Progenitor cell of endocrine pancreas (in vitro differentiated cells): ENCODE data around the gene TRIM2. TPM values are rescaled to one million over a fixed set of nuclear protein-coding genes. Genes with fewer than 3 reads are reported as not detected.
"Not testable (repeated sequence)": the region's sequence is repeated elsewhere in the genome, so short reads cannot be mapped to it uniquely, and the experiment has no call there.

Source experiments
- DNase-seq: peaks from one replicate; pipeline ENCODE4 v3.0.0; 2021; ENCODE audit warnings: low spot score; ENCODE audit not compliant: unreplicated experiment
- H3K27ac Mint-ChIP-seq: 2 replicates; pipeline ENCODE4 v1.8.0; 2021; ENCODE audit warnings: mild to moderate bottlenecking, moderate library complexity, mixed read lengths
- H3K27me3 Mint-ChIP-seq: 2 replicates; pipeline ENCODE4 v1.8.0; 2021; ENCODE audit warnings: mixed read lengths
- H3K36me3 Mint-ChIP-seq: 2 replicates; pipeline ENCODE4 v1.8.0; 2022; ENCODE audit warnings: mixed read lengths; ENCODE audit not compliant: insufficient read depth
- H3K4me1 Mint-ChIP-seq: 2 replicates; pipeline ENCODE4 v1.8.0; 2021; ENCODE audit warnings: low read depth, mixed read lengths
- H3K4me3 Mint-ChIP-seq: 2 replicates; pipeline ENCODE4 v1.8.0; 2021; ENCODE audit warnings: low read depth, mild to moderate bottlenecking, moderate library complexity, mixed read lengths
- H3K9me3 Mint-ChIP-seq: 2 replicates; pipeline ENCODE4 v1.8.0; 2021; ENCODE audit warnings: low read depth, mixed read lengths
- total RNA-seq: library from RNA; stranded (reverse); gene quantifications from 2 replicates; pipeline ENCODE4 v1.2.1, GENCODE V29; 2021
- TF ChIP-seq, protein P1 (sequence below): fragments of 200-600 bp; sonication (generic); IDR thresholded peaks from one replicate; pipeline ENCODE4 v1.5.0; 2021; ENCODE audit warnings: antibody characterized with exemption, mild to moderate bottlenecking; ENCODE audit not compliant: unreplicated experiment

Gene TRIM2
- total RNA-seq, 1 donor from 2014 or later, result 59.6 TPM

DNA sequence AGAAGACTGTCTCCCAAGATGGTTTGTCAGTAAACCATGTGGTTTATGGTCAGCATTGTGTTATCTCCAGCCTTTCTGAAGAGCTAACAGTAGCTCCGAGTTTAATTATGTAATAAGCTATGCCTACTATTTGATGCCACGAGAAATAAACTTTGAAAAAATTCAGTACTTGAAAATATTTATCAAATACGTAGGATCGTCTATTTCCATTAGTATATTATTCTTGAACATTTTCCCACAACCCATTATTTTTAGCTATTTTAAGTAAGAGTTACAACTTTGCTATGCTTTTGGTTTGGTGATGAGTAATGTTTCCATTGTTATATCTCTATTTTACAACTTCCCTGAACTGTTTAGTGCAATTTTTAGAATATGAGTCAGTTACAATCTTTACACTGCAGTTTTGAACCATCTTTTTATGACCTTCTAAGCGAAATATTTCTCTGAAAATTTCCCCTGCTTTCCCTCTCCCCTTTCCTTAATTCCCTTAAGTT, 44.5 kb upstream of the TRIM2 start:
- DNase-seq, result no peak
- H3K27me3 Mint-ChIP-seq, result peaks cover 48% of the 10 kb centered on the region
- H3K36me3 Mint-ChIP-seq, result no peaks in the 10 kb centered on the region
- TF ChIP-seq, protein P1, sequence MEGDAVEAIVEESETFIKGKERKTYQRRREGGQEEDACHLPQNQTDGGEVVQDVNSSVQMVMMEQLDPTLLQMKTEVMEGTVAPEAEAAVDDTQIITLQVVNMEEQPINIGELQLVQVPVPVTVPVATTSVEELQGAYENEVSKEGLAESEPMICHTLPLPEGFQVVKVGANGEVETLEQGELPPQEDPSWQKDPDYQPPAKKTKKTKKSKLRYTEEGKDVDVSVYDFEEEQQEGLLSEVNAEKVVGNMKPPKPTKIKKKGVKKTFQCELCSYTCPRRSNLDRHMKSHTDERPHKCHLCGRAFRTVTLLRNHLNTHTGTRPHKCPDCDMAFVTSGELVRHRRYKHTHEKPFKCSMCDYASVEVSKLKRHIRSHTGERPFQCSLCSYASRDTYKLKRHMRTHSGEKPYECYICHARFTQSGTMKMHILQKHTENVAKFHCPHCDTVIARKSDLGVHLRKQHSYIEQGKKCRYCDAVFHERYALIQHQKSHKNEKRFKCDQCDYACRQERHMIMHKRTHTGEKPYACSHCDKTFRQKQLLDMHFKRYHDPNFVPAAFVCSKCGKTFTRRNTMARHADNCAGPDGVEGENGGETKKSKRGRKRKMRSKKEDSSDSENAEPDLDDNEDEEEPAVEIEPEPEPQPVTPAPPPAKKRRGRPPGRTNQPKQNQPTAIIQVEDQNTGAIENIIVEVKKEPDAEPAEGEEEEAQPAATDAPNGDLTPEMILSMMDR, result no peak
- no peaks in the 10 kb centered on the region for H3K4me1 Mint-ChIP-seq
- peaks cover 4% of the 10 kb centered on the region for H3K9me3 Mint-ChIP-seq
- no peak overlapping the region for H3K4me3 Mint-ChIP-seq
- H3K27ac Mint-ChIP-seq, result no peak overlapping the region

- DNase-seq, result no peak
- Mint-ChIP-seq H3K27ac (no peak overlapping the region), H3K4me1 (no peaks in the 10 kb centered on the region), H3K4me3 (no peak overlapping the region), H3K36me3 (peaks cover 1% of the 10 kb centered on the region), H3K27me3 (peaks cover 38% of the 10 kb centered on the region), H3K9me3 (peaks cover 11% of the 10 kb centered on the region)
- TF ChIP-seq, protein P1, result no peak
These were observed 43.4 kb upstream of the TRIM2 start for GRCh38 chr4:153160821-153161220.

GRCh38 chr4:153161226-153161963, 42.8 kb upstream of the TRIM2 start:
- Mint-ChIP-seq H3K4me3 (no peak overlapping the region), H3K36me3 (peaks cover 1% of the 10 kb centered on the region), H3K9me3 (peaks cover 12% of the 10 kb centered on the region), H3K27ac (no peak overlapping the region), H3K27me3 (peaks cover 32% of the 10 kb centered on the region), H3K4me1 (no peaks in the 10 kb centered on the region)
- DNase-seq, result no peak
- TF ChIP-seq, protein P1, result no peak

DNA sequence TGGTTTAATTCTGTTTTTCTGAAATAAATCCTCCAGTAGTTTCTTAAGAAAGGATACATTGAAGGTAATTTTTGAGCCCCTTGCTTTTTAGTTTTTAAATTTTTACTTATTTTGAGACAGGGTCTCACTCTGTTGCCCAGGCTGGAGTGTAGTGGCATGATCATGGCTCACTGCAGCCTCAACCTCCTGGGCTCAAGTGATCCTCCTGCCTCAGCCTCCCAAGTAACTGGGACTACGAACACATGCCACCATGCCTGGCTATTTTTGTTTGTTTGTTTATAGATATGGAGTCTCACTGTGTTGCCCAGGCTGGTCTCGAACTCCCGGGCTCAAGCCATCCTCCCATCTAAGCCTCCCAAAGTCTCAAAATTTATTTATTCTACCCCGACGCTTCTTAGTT, 39.0 kb upstream of the TRIM2 start:
- H3K27ac Mint-ChIP-seq, H3K4me3 Mint-ChIP-seq, H3K4me1 Mint-ChIP-seq, DNase-seq, H3K36me3 Mint-ChIP-seq, H3K27me3 Mint-ChIP-seq: not testable (repeated sequence)
- H3K9me3 Mint-ChIP-seq, result peaks cover 12% of the 10 kb centered on the region

- H3K27me3 Mint-ChIP-seq, result peaks cover 1% of the 10 kb centered on the region
- H3K4me1 Mint-ChIP-seq, result no peaks in the 10 kb centered on the region
- H3K27ac Mint-ChIP-seq, result no peak overlapping the region
These were observed 37.3 kb upstream of the TRIM2 start for GRCh38 chr4:153166716-153167501.

More at GRCh38 chr4:153166716-153167501, 37.3 kb upstream of the TRIM2 start:
- Mint-ChIP-seq H3K4me3 (no peak overlapping the region), H3K9me3 (peaks cover 12% of the 10 kb centered on the region), H3K36me3 (peaks cover 1% of the 10 kb centered on the region)
- no peak for DNase-seq
- TF ChIP-seq, protein P1, result no peak
